Lung (tissue), 12 donors: ENCODE results near the gene TBC1D5. TPM values are rescaled to one million over a fixed set of nuclear protein-coding genes. Genes with fewer than 3 reads are reported as not detected.

ENCODE experiments used
- ATAC-seq: fragments of 200-7000 bp; cut with Tn5 transposase; one replicate; pipeline ENCODE4 v1.9.1; 2020; ENCODE audit warnings: moderate number of reproducible peaks; ENCODE audit not compliant: insufficient read depth, low FRiP score
- DNase-seq, 3 donors: peaks; one replicate each; pipeline ENCODE4 v3.0.0-alpha.2; 2013 to 2017
- H3K27ac ChIP-seq, 2 donors: one replicate each; pipeline ENCODE4 v1.5.1; 2013; ENCODE audit warnings: mild to moderate bottlenecking in 2 of 2, moderate library complexity in 2 of 2, control low read depth in 1 of 2, inconsistent platforms in 1 of 2, low read depth in 1 of 2, low read length in 1 of 2
- H3K27me3 ChIP-seq, 3 donors: one replicate each; pipeline ENCODE4 v1.5.1; 2013; ENCODE audit warnings: low read length in 2 of 3; ENCODE audit not compliant: control insufficient read depth in 3 of 3, insufficient read depth in 3 of 3
- H3K36me3 ChIP-seq, 4 donors: one replicate each; pipeline ENCODE4 v1.5.1; 2013; ENCODE audit warnings: low read length in 4 of 4, mild to moderate bottlenecking in 1 of 4, moderate library complexity in 1 of 4; ENCODE audit not compliant: control insufficient read depth in 4 of 4, insufficient read depth in 4 of 4
- H3K4me1 ChIP-seq, 5 donors: one replicate each; pipeline ENCODE4 v1.5.1; 2013; ENCODE audit warnings: low read length in 5 of 5, mild to moderate bottlenecking in 2 of 5, moderate library complexity in 1 of 5; ENCODE audit not compliant: control insufficient read depth in 5 of 5, insufficient read depth in 5 of 5
- H3K4me3 ChIP-seq: one replicate; pipeline ENCODE4 v1.5.1; 2013; ENCODE audit warnings: mild to moderate bottlenecking, control low read depth, moderate library complexity
- H3K9ac ChIP-seq, 2 donors: one replicate each; pipeline ENCODE4 v1.5.1; 2013; ENCODE audit warnings: low read length in 2 of 2, control low read depth in 1 of 2; ENCODE audit not compliant: insufficient read depth in 1 of 2
- H3K9me3 ChIP-seq, 4 donors: one replicate each; pipeline ENCODE4 v1.5.1; 2013; ENCODE audit warnings: low read length in 3 of 4, mild to moderate bottlenecking in 1 of 4, moderate library complexity in 1 of 4; ENCODE audit not compliant: control insufficient read depth in 4 of 4, insufficient read depth in 3 of 4
- WGBS, 2 donors: extraction: QIAGEN DNeasy Blood & Tissue Kit; methylation state at CpG; one replicate each; pipeline ENCODE4 v1.1.7; 2013; 5-methylcytosine and 5-hydroxymethylcytosine counted together
- polyA plus RNA-seq, 2 donors: library from polyadenylated mRNA; stranded (reverse); fragments of 200-250 nt; gene quantifications; one replicate each; pipeline ENCODE4 v1.2.1, GENCODE V29; 2013
- total RNA-seq, 2 donors: library from RNA; depleted of rRNA in 1 of 2; stranded (reverse); fragments of >200 nt in 1 of 2; gene quantifications; one replicate each; pipeline ENCODE4 v1.2.1, GENCODE V29; 2014 to 2021
- TF ChIP-seq, protein P1 (sequence below): IDR thresholded peaks from 2 replicates; pipeline ENCODE4 v1.5.1; 2012; ENCODE audit warnings: mild to moderate bottlenecking; ENCODE audit errors: control extremely low read depth, extremely low read depth
- donor health status: control.
- donor health status: control.
- donor health status: Bipolar disorder and iron deficiency.
- donor health status: healthy.
- donor health status: DM: yes; HTN: yes; CAD: no.

TBC1D5 gene
- total and polyA plus RNA-seq, 4 donors: 8.7 to 111 (median 39.6) TPM

DNA sequence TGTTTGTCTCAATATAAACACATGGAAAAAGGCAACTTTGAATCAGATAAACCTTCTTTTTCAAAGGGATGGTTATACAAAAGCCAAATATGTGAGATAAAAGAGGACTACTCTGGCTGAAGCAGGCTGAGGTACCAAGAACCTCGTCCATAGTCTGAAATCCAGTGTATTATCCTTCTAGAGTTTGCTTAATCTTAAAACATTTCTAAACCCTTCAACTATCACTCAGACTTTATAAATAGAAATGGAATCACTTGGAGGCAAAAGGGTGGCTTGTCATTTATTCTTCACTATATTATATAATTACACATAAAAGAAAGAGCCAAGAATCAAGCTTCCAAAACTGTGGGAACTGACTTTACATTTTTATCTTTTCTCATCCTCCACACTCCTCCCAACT, 554.1 kb downstream of the TBC1D5 start:
- no peaks in the 10 kb centered on the region for H3K27me3 ChIP-seq
- TF ChIP-seq, protein P1, sequence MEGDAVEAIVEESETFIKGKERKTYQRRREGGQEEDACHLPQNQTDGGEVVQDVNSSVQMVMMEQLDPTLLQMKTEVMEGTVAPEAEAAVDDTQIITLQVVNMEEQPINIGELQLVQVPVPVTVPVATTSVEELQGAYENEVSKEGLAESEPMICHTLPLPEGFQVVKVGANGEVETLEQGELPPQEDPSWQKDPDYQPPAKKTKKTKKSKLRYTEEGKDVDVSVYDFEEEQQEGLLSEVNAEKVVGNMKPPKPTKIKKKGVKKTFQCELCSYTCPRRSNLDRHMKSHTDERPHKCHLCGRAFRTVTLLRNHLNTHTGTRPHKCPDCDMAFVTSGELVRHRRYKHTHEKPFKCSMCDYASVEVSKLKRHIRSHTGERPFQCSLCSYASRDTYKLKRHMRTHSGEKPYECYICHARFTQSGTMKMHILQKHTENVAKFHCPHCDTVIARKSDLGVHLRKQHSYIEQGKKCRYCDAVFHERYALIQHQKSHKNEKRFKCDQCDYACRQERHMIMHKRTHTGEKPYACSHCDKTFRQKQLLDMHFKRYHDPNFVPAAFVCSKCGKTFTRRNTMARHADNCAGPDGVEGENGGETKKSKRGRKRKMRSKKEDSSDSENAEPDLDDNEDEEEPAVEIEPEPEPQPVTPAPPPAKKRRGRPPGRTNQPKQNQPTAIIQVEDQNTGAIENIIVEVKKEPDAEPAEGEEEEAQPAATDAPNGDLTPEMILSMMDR: no peak
- 86 to 92% methylated on average over 1 of the region's 1 CpG for WGBS, 2 donors

DNA sequence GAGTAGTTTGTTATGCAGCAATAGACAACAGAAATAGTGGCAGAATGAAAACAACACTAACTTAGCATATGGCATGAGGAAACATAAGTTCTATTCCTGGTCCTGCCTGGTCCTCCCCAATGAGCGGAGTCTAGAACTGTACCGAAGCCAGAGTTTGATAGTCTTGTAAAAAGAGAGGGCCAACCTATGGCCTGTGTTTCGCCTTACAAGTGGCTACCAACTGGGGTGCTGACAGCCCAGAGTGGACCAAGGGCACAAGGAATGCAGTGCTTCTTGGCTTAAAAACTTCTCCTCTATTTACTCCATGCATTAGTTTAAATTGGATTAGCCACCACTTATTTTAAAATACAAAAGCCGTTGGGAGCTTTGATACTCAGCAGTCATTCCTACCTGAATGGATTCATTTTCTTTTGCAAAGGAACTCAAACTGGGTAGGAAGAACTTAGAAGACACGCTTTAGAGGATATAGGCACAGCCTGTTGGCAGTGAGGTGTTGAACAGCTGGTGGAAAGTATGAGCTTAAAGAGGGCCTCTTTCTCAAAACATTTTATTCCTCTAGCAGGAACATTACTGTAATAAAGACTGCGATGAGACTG, 554.7 kb downstream of the TBC1D5 start:
- no peaks in the 10 kb centered on the region for H3K9me3 ChIP-seq
- H3K27me3 ChIP-seq: no peaks in the 10 kb centered on the region
- ATAC-seq (no peak), DNase-seq (no peak)
- H3K27ac ChIP-seq: peak overlapping the region in 1 of 2 donors; percentile 29
- H3K4me3 ChIP-seq: no peak overlapping the region
- H3K4me1 ChIP-seq: peaks cover 0 to 18% (median 4%) of the 10 kb centered on the region in 5 donors
- peaks cover 4 to 15% (median 6%) of the 10 kb centered on the region in 4 donors for H3K36me3 ChIP-seq
- TF ChIP-seq, protein P1: no peak
- 93 to 94% methylated on average over 6 of the region's 6 CpGs for WGBS, 2 donors
- H3K9ac ChIP-seq: no peak overlapping the region

More for the DNA sequence above, 554.1 kb downstream of the TBC1D5 start:
- H3K27ac ChIP-seq: peak overlapping the region in 1 of 2 donors; percentile 9
- H3K36me3 ChIP-seq: peaks cover 4 to 12% (median 5%) of the 10 kb centered on the region in 4 donors
- DNase-seq (no peak), ATAC-seq (no peak)
- H3K4me1 ChIP-seq: peaks cover 0 to 23% (median 4%) of the 10 kb centered on the region in 5 donors
- no peaks in the 10 kb centered on the region for H3K9me3 ChIP-seq
- H3K4me3 ChIP-seq: no peak overlapping the region
- H3K9ac ChIP-seq: no peak overlapping the region

DNA sequence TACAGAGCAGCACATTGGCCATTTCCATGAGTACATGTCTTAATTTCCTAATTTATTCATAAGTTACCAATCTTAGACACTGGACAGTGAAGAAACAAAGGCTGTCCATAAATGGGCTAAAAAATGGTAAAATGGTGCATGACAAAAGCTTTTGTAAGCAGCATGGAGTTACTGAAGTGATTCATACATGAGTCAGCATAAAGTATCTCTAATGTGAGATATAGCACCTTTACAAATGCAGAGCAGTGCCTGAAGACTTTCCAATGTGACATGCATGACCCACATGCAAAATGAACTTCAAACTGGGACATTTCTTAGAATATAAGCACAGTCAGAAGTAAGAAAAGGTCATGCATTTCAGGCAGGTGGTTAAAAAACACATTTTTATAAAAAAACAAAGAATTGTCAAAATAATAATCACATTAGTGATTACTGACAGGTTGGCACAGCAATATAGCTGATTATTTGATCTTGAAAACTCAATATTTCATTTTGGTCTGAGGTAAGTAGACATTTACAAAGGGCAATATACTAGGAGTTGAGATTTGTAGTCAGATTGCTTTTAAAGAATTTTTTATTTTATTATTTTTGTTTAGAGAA, 558.4 kb downstream of the TBC1D5 start:
- Histone ChIP-seq H3K27me3 (no peaks in the 10 kb centered on the region), H3K9me3 (no peaks in the 10 kb centered on the region), H3K4me1 (peaks cover 0 to 5% (median 1%) of the 10 kb centered on the region in 5 donors), H3K4me3 (no peak overlapping the region), H3K9ac (no peak overlapping the region), H3K27ac (no peak overlapping the region), H3K36me3 (peaks cover 0 to 13% (median 6%) of the 10 kb centered on the region in 4 donors)
- ATAC-seq (no peak), DNase-seq (no peak)
- TF ChIP-seq, protein P1: no peak
